ENCODE results near the gene RAD21L1. TPM values are rescaled to one million over a fixed set of nuclear protein-coding genes. Genes with fewer than 3 reads are reported as not detected.

Gene RAD21L1
- total and polyA plus RNA-seq, 2 donors (not counting 3 experiments of a cell fraction or from before 2014, with no cell fraction given): 0.06 TPM; not detected in 1

DNA sequence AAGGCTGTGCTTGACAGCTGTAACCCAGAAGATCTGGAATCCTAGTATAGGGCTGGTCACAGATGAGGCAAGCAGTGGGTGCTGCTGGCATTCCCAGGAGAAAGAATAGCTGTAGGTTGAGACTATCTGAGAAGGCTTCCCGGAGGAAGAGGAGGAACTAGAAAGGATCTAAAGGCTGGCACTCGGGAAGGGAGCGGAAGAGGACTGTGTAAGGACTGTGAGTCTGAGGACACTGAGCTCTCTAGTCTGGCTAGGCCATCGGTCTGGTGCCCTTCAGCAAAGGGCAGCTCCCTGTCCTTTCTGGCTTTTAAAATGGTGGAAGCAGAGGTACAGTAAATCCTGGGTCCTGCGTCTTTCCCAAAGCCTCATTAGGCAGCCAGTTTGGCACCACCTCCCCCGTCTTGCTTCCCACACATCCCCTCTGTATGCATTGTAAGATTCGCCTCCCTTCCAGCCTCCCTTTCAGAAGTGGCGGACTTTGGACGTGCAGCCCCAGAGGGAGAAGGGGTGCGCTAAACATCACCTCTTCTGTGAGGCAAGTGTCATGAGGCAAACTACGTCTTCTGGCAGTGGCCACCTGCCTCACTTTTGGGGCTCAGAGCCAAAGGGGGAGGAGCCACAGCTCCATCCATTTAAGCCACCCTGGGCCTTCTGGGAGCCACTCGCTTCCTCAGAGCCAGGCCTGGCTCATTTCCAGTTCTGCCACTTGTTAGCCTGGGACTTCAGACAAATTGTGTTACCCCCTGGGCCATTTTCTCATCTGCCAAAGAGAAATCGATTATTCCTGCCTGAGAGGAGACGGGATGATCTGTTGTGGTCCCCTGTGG, 48.9 kb downstream of the RAD21L1 start:
- no peaks in the 10 kb centered on the region for H3K9me1 ChIP-seq (replicated peaks; ENCODE audit: control insufficient read depth, extremely low read depth, insufficient read depth, low read length)
- no peak overlapping the region for H3K4me2 ChIP-seq (ENCODE audit: insufficient read depth, low read length)
- dilution Hi-C loops (cut with MboI; ENCODE audit: extremely low pct_ligation_motif_present, low sequenced_read_pairs): no loop called here
- H3K9me3 ChIP-seq (replicated peaks; ENCODE audit: control insufficient read depth, insufficient read depth, low read length): no peaks in the 10 kb centered on the region
- H3K27ac ChIP-seq (ENCODE audit: insufficient read depth, low read depth, low read length): no peak overlapping the region
- no peaks in the 10 kb centered on the region for H3K79me2 ChIP-seq (ENCODE audit: control insufficient read depth, insufficient read depth, low read length)
- H4K20me1 ChIP-seq (replicated peaks; ENCODE audit: control insufficient read depth, extremely low read depth, insufficient read depth, low read length): no peaks in the 10 kb centered on the region
- H2AFZ ChIP-seq (ENCODE audit: low read depth, low read length): no peak overlapping the region
- no TSS peak for BruUV-seq (replicated peaks)
- no peaks in the 10 kb centered on the region for H3K4me1 ChIP-seq (ENCODE audit: control insufficient read depth, extremely low read depth, insufficient read depth, low read length)
- DNase-seq (ENCODE audit: low read depth, low spot score) (no peak), FAIRE-seq (no peak)
- TF ChIP-seq, protein P1, sequence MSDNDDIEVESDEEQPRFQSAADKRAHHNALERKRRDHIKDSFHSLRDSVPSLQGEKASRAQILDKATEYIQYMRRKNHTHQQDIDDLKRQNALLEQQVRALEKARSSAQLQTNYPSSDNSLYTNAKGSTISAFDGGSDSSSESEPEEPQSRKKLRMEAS (IDR thresholded peaks at IDR 0.05; ENCODE audit: insufficient read depth, insufficient read length): no peak
- TF ChIP-seq POLR2A (IDR thresholded peaks at IDR 0.05; ENCODE audit: low read depth, low read length) (no peak), GATA2 (IDR thresholded peaks at IDR 0.05; ENCODE audit: insufficient read depth, insufficient read length, low read depth, low read length) (no peak), FOS (IDR thresholded peaks at IDR 0.05; ENCODE audit: borderline replicate concordance, insufficient read depth, low read length) (no peak), POLR2AphosphoS5 (IDR thresholded peaks at IDR 0.05; ENCODE audit: insufficient read depth, low read depth, low read length) (no peak), EZH2 (IDR thresholded peaks at IDR 0.05; ENCODE audit: borderline replicate concordance, low read depth, low read length, severe bottlenecking) (no peak), JUN (IDR thresholded peaks at IDR 0.05; ENCODE audit: borderline replicate concordance, insufficient read depth, insufficient read length, low read depth) (no peak), MYC (IDR thresholded peaks at IDR 0.05; ENCODE audit: low read depth, low read length) (no peak)
- TF ChIP-seq, protein P2, sequence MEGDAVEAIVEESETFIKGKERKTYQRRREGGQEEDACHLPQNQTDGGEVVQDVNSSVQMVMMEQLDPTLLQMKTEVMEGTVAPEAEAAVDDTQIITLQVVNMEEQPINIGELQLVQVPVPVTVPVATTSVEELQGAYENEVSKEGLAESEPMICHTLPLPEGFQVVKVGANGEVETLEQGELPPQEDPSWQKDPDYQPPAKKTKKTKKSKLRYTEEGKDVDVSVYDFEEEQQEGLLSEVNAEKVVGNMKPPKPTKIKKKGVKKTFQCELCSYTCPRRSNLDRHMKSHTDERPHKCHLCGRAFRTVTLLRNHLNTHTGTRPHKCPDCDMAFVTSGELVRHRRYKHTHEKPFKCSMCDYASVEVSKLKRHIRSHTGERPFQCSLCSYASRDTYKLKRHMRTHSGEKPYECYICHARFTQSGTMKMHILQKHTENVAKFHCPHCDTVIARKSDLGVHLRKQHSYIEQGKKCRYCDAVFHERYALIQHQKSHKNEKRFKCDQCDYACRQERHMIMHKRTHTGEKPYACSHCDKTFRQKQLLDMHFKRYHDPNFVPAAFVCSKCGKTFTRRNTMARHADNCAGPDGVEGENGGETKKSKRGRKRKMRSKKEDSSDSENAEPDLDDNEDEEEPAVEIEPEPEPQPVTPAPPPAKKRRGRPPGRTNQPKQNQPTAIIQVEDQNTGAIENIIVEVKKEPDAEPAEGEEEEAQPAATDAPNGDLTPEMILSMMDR (IDR thresholded peaks at IDR 0.05; ENCODE audit: extremely low read depth in 1 of 2, insufficient read depth in 1 of 2, low read depth in 1 of 2, low read length in 2 of 2): no peak
- CTCF ChIA-PET: interaction anchor here (1.2 to 1.3 kb wide), 2 partner anchors 20 to 234 kb away, joined by 3 to 4 read pairs; no protein-coding TSS in a partner anchor
- no peak overlapping the region for H3K9ac ChIP-seq (replicated peaks; ENCODE audit: extremely low read depth, insufficient read depth, low read length)
- H3K27me3 ChIP-seq (ENCODE audit: control insufficient read depth in 2 of 2, insufficient read depth in 2 of 2, low read length in 2 of 2): no peaks in the 10 kb centered on the region
- intact Hi-C loops (cut with micrococcal nuclease): no loop called here
- POLR2A ChIA-PET: no interaction called here
- no peak overlapping the region for H3K4me3 ChIP-seq (replicated peaks in 1 of 3; ENCODE audit: insufficient read depth in 1 of 3, low read depth in 1 of 3, low read length in 3 of 3)
- no peaks in the 10 kb centered on the region for H3K36me3 ChIP-seq (ENCODE audit: control insufficient read depth in 2 of 2, extremely low read depth in 1 of 2, insufficient read depth in 2 of 2, low read length in 2 of 2)
